Embryonic facial prominence (tissue), 1 donor: ENCODE data around the gene RBPMS2.

Source experiments
- DNase-seq: peaks from one replicate; pipeline ENCODE4 v3.0.0-alpha.2; 2016; ENCODE audit errors: extremely low spot score

Gene RBPMS2

GRCh38 chr15:64691896-64692565, 83.4 kb downstream of the RBPMS2 start:
- no peak for DNase-seq

GRCh38 chr15:64690578-64691296, 84.7 kb downstream of the RBPMS2 start:
- no peak for DNase-seq

GRCh38 chr15:64690008-64690407, 85.4 kb downstream of the RBPMS2 start:
- no peak for DNase-seq
